ENCODE results near the gene NME1.
"Not testable (repeated sequence)": the region's sequence is repeated elsewhere in the genome, so short reads cannot be mapped to it uniquely, and the experiment has no call there.

DNA sequence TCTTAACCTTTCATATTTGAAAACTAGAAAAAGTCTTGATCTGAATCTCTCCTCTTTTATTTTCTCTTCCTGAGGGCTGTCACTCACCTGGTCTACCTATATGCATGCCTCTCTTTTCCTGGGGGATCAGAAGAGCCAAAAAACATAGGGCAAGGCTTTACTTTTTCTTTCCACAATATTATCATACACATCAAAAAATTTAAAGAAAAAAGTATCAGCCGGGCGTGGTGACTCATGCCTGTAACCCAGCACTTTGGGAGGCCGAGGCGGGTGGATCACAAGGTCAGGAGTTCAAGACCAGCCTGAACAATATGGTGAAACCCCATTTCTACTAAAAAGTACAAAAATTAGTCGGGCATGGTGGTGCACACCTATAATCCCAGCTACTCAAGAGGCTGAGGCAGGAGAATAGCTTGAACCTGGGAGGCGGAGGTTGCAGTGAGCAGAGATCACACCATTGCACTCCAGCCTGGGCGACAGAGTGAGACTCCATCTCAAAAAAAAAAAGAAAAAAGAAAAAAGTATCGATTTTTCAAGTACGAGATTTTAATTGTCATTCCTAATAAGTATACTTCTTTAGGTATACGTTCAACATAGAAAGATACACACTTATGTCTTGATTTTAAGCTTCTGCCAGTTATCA is 30.8 kb upstream of the NME1 start:
- TF ChIP-seq, protein P1, sequence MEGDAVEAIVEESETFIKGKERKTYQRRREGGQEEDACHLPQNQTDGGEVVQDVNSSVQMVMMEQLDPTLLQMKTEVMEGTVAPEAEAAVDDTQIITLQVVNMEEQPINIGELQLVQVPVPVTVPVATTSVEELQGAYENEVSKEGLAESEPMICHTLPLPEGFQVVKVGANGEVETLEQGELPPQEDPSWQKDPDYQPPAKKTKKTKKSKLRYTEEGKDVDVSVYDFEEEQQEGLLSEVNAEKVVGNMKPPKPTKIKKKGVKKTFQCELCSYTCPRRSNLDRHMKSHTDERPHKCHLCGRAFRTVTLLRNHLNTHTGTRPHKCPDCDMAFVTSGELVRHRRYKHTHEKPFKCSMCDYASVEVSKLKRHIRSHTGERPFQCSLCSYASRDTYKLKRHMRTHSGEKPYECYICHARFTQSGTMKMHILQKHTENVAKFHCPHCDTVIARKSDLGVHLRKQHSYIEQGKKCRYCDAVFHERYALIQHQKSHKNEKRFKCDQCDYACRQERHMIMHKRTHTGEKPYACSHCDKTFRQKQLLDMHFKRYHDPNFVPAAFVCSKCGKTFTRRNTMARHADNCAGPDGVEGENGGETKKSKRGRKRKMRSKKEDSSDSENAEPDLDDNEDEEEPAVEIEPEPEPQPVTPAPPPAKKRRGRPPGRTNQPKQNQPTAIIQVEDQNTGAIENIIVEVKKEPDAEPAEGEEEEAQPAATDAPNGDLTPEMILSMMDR (IDR thresholded peaks at IDR 0.05; ENCODE audit: poor library complexity, severe bottlenecking): not testable (repeated sequence)
- not testable (repeated sequence) for TF ChIP-seq EZH2 (IDR thresholded peaks at IDR 0.05; ENCODE audit: borderline replicate concordance, insufficient read depth, low read length, poor library complexity, severe bottlenecking); EP300 (conservative IDR thresholded peaks at IDR 0.05; ENCODE audit: poor library complexity, severe bottlenecking); RAD21 (conservative IDR thresholded peaks at IDR 0.05); POLR2AphosphoS5 (IDR thresholded peaks at IDR 0.05)
- TF ChIP-seq, protein P2, sequence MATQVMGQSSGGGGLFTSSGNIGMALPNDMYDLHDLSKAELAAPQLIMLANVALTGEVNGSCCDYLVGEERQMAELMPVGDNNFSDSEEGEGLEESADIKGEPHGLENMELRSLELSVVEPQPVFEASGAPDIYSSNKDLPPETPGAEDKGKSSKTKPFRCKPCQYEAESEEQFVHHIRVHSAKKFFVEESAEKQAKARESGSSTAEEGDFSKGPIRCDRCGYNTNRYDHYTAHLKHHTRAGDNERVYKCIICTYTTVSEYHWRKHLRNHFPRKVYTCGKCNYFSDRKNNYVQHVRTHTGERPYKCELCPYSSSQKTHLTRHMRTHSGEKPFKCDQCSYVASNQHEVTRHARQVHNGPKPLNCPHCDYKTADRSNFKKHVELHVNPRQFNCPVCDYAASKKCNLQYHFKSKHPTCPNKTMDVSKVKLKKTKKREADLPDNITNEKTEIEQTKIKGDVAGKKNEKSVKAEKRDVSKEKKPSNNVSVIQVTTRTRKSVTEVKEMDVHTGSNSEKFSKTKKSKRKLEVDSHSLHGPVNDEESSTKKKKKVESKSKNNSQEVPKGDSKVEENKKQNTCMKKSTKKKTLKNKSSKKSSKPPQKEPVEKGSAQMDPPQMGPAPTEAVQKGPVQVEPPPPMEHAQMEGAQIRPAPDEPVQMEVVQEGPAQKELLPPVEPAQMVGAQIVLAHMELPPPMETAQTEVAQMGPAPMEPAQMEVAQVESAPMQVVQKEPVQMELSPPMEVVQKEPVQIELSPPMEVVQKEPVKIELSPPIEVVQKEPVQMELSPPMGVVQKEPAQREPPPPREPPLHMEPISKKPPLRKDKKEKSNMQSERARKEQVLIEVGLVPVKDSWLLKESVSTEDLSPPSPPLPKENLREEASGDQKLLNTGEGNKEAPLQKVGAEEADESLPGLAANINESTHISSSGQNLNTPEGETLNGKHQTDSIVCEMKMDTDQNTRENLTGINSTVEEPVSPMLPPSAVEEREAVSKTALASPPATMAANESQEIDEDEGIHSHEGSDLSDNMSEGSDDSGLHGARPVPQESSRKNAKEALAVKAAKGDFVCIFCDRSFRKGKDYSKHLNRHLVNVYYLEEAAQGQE (IDR thresholded peaks at IDR 0.05; ENCODE audit: borderline replicate concordance): not testable (repeated sequence)

Measured in neural cell (in vitro differentiated cells).